Activated T-cell treated with anti-CD3 and anti-CD28 coated beads, Interleukin-2, amount 50 U/mL, for 24 hours (primary cell): ENCODE results near the gene KMT2C.
A peak's percentile ranks its signal among the peaks of the same experiment; 100 is the strongest.

ENCODE experiments used
- DNase-seq: peaks from one replicate; pipeline ENCODE4 v3.0.0-alpha.2; 2020
- H3K27ac Mint-ChIP-seq: 2 replicates; pipeline ENCODE4 v1.8.0; 2020; ENCODE audit warnings: mild to moderate bottlenecking, mixed read lengths
- H3K27me3 Mint-ChIP-seq: 2 replicates; pipeline ENCODE4 v1.8.0; 2020; ENCODE audit warnings: mixed read lengths
- H3K36me3 Mint-ChIP-seq: 2 replicates; pipeline ENCODE4 v1.8.0; 2020; ENCODE audit warnings: low read depth, mixed read lengths
- H3K4me1 Mint-ChIP-seq: 2 replicates; pipeline ENCODE4 v1.8.0; 2020; ENCODE audit warnings: low read depth, mixed read lengths
- H3K4me3 Mint-ChIP-seq: 2 replicates; pipeline ENCODE4 v1.8.0; 2020; ENCODE audit warnings: mild to moderate bottlenecking, moderate library complexity, mixed read lengths
- H3K9me3 Mint-ChIP-seq: 2 replicates; pipeline ENCODE4 v1.8.0; 2020; ENCODE audit warnings: mixed read lengths

Gene KMT2C

GRCh38 chr7:152177681-152178404, 258.0 kb downstream of the KMT2C start:
- Mint-ChIP-seq H3K4me1 (peaks cover 6% of the 10 kb centered on the region), H3K9me3 (no peaks in the 10 kb centered on the region), H3K4me3 (no peak overlapping the region), H3K27me3 (no peaks in the 10 kb centered on the region), H3K27ac (peak overlapping the region; percentile 23), H3K36me3 (peaks cover 84% of the 10 kb centered on the region)
- DNase-seq, result no peak

- H3K36me3 Mint-ChIP-seq, result peaks cover 82% of the 10 kb centered on the region
Measured at GRCh38 chr7:152176797-152177196, 259.0 kb downstream of the KMT2C start.

GRCh38 chr7:152173372-152174070, 262.3 kb downstream of the KMT2C start:
- no peaks in the 10 kb centered on the region for H3K27me3 Mint-ChIP-seq
- no peak overlapping the region for H3K27ac Mint-ChIP-seq
- no peak overlapping the region for H3K4me3 Mint-ChIP-seq
- peaks cover 4% of the 10 kb centered on the region for H3K4me1 Mint-ChIP-seq
- H3K9me3 Mint-ChIP-seq, result no peaks in the 10 kb centered on the region
- DNase-seq, result no peak
- H3K36me3 Mint-ChIP-seq, result peaks cover 76% of the 10 kb centered on the region

More at GRCh38 chr7:152176797-152177196, 259.0 kb downstream of the KMT2C start:
- H3K27ac Mint-ChIP-seq, result peak overlapping the region; percentile 11
- H3K4me3 Mint-ChIP-seq, result no peak overlapping the region
- no peaks in the 10 kb centered on the region for H3K9me3 Mint-ChIP-seq
- no peaks in the 10 kb centered on the region for H3K27me3 Mint-ChIP-seq
- H3K4me1 Mint-ChIP-seq, result peaks cover 6% of the 10 kb centered on the region
- no peak for DNase-seq

GRCh38 chr7:152162287-152162686, 273.5 kb downstream of the KMT2C start:
- Mint-ChIP-seq H3K4me1 (peaks cover 9% of the 10 kb centered on the region), H3K4me3 (no peak overlapping the region), H3K27ac (peak overlapping the region; percentile 54)

GRCh38 chr7:152161171-152161570, 274.6 kb downstream of the KMT2C start:
- DNase-seq, result no peak
- H3K4me3 Mint-ChIP-seq, result no peak overlapping the region
- no peaks in the 10 kb centered on the region for H3K9me3 Mint-ChIP-seq
- no peaks in the 10 kb centered on the region for H3K27me3 Mint-ChIP-seq
- peaks cover 86% of the 10 kb centered on the region for H3K36me3 Mint-ChIP-seq
- peaks cover 9% of the 10 kb centered on the region for H3K4me1 Mint-ChIP-seq
- no peak overlapping the region for H3K27ac Mint-ChIP-seq

More at GRCh38 chr7:152162287-152162686, 273.5 kb downstream of the KMT2C start:
- H3K36me3 Mint-ChIP-seq, result peaks cover 86% of the 10 kb centered on the region
- H3K9me3 Mint-ChIP-seq, result no peaks in the 10 kb centered on the region
- no peak for DNase-seq
- H3K27me3 Mint-ChIP-seq, result no peaks in the 10 kb centered on the region

GRCh38 chr7:152158801-152159587, 276.8 kb downstream of the KMT2C start:
- no peaks in the 10 kb centered on the region for H3K9me3 Mint-ChIP-seq
- peak overlapping the region; percentile 60 for H3K27ac Mint-ChIP-seq
- no peak overlapping the region for H3K4me3 Mint-ChIP-seq
- H3K36me3 Mint-ChIP-seq, result peaks cover 88% of the 10 kb centered on the region
- no peaks in the 10 kb centered on the region for H3K27me3 Mint-ChIP-seq
- no peak for DNase-seq
- peaks cover 9% of the 10 kb centered on the region for H3K4me1 Mint-ChIP-seq

GRCh38 chr7:152152267-152152666, 283.5 kb downstream of the KMT2C start:
- peaks cover 88% of the 10 kb centered on the region for H3K36me3 Mint-ChIP-seq
- H3K27me3 Mint-ChIP-seq, result no peaks in the 10 kb centered on the region
- H3K9me3 Mint-ChIP-seq, result no peaks in the 10 kb centered on the region
- H3K4me1 Mint-ChIP-seq, result no peaks in the 10 kb centered on the region
- H3K27ac Mint-ChIP-seq, result peak overlapping the region; percentile 66
- no peak for DNase-seq
- no peak overlapping the region for H3K4me3 Mint-ChIP-seq

- Mint-ChIP-seq H3K9me3 (no peaks in the 10 kb centered on the region), H3K27me3 (no peaks in the 10 kb centered on the region), H3K27ac (peak overlapping the region; percentile 23), H3K4me3 (no peak overlapping the region), H3K4me1 (peaks cover 22% of the 10 kb centered on the region), H3K36me3 (peaks cover 90% of the 10 kb centered on the region)
- no peak for DNase-seq
Measured at GRCh38 chr7:152149363-152149762, 286.4 kb downstream of the KMT2C start.

GRCh38 chr7:152148706-152149105, 287.1 kb downstream of the KMT2C start:
- DNase-seq, result no peak
- Mint-ChIP-seq H3K27me3 (no peaks in the 10 kb centered on the region), H3K9me3 (no peaks in the 10 kb centered on the region), H3K36me3 (peaks cover 90% of the 10 kb centered on the region), H3K4me1 (peaks cover 29% of the 10 kb centered on the region), H3K27ac (peak overlapping the region; percentile 14), H3K4me3 (no peak overlapping the region)

GRCh38 chr7:152145853-152146466, 289.8 kb downstream of the KMT2C start:
- no peaks in the 10 kb centered on the region for H3K9me3 Mint-ChIP-seq
- peaks cover 42% of the 10 kb centered on the region for H3K4me1 Mint-ChIP-seq
- H3K36me3 Mint-ChIP-seq, result peaks cover 92% of the 10 kb centered on the region
- DNase-seq, result no peak
- no peaks in the 10 kb centered on the region for H3K27me3 Mint-ChIP-seq
- H3K27ac Mint-ChIP-seq, result peak overlapping the region; percentile 90
- no peak overlapping the region for H3K4me3 Mint-ChIP-seq

GRCh38 chr7:152144557-152145245, 291.1 kb downstream of the KMT2C start:
- H3K27me3 Mint-ChIP-seq, result no peaks in the 10 kb centered on the region
- H3K4me3 Mint-ChIP-seq, result peak overlapping the region; percentile 15
- no peaks in the 10 kb centered on the region for H3K9me3 Mint-ChIP-seq
- H3K27ac Mint-ChIP-seq, result peak overlapping the region; percentile 90
- H3K36me3 Mint-ChIP-seq, result peaks cover 93% of the 10 kb centered on the region
- DNase-seq, result no peak
- H3K4me1 Mint-ChIP-seq, result peaks cover 42% of the 10 kb centered on the region

GRCh38 chr7:152142976-152143595, 292.7 kb downstream of the KMT2C start:
- no peak for DNase-seq
- Mint-ChIP-seq H3K36me3 (peaks cover 93% of the 10 kb centered on the region), H3K27ac (peak overlapping the region; percentile 80), H3K4me1 (peaks cover 42% of the 10 kb centered on the region), H3K4me3 (no peak overlapping the region), H3K27me3 (no peaks in the 10 kb centered on the region), H3K9me3 (no peaks in the 10 kb centered on the region)

GRCh38 chr7:152140560-152140959, 295.2 kb downstream of the KMT2C start:
- Mint-ChIP-seq H3K27ac (no peak overlapping the region), H3K27me3 (no peaks in the 10 kb centered on the region), H3K9me3 (no peaks in the 10 kb centered on the region), H3K4me1 (peaks cover 32% of the 10 kb centered on the region), H3K4me3 (no peak overlapping the region), H3K36me3 (peaks cover 93% of the 10 kb centered on the region)
- no peak for DNase-seq
